Psoas muscle (tissue), 8 donors: ENCODE results near the gene PAPOLG. TPM values are rescaled to one million over a fixed set of nuclear protein-coding genes. Genes with fewer than 3 reads are reported as not detected.
"Not testable (repeated sequence)": the region's sequence is repeated elsewhere in the genome, so short reads cannot be mapped to it uniquely, and the experiment has no call there.

Source experiments
- ATAC-seq, 4 donors: fragments of 200-7000 bp; cut with Tn5 transposase; one replicate each; pipeline ENCODE4 v1.9.1; 2020; ENCODE audit warnings: moderate library complexity in 3 of 4, mild to moderate bottlenecking in 2 of 4
- DNase-seq, 2 donors: peaks; one replicate each; pipeline ENCODE4 v3.0.0-alpha.2; 2020
- H3K27ac ChIP-seq: fragments of 200-600 bp; one replicate; pipeline ENCODE4 v1.8.0; 2022
- H3K27me3 ChIP-seq, 3 donors: fragments of 200-600 bp in 1 of 3; one replicate each; pipeline versions ENCODE4 v1.6.1 to v1.8.0; 2013 to 2022; ENCODE audit warnings: low read length in 2 of 3, mild to moderate bottlenecking in 2 of 3, moderate library complexity in 1 of 3; ENCODE audit not compliant: insufficient read depth in 3 of 3
- H3K36me3 ChIP-seq, 2 donors: fragments of 200-600 bp in 1 of 2; one replicate each; pipeline versions ENCODE4 v1.6.1 to v1.8.0; 2013 to 2022; ENCODE audit warnings: low read depth in 1 of 2, mild to moderate bottlenecking in 1 of 2, moderate library complexity in 1 of 2; ENCODE audit not compliant: insufficient read depth in 1 of 2
- H3K4me1 ChIP-seq: fragments of 200-600 bp; one replicate; pipeline ENCODE4 v1.8.0; 2022
- H3K4me3 ChIP-seq: fragments of 200-600 bp; one replicate; pipeline ENCODE4 v1.8.0; 2022; ENCODE audit warnings: mild to moderate bottlenecking
- H3K9me3 ChIP-seq: fragments of 200-600 bp; one replicate; pipeline ENCODE4 v1.8.0; 2022
- CTCF ChIP-seq: fragments of 200-600 bp; IDR thresholded peaks from one replicate; pipeline ENCODE4 v1.8.0; 2022; ENCODE audit warnings: antibody characterized with exemption
- WGBS, 3 donors: extraction: QIAGEN DNeasy Blood & Tissue Kit; methylation state at CpG; one replicate each; pipeline versions ENCODE4 v1.1.6 to v1.1.7; 2013; 5-methylcytosine and 5-hydroxymethylcytosine counted together
- intact Hi-C, 2 donors: fragments of 100-400 bp; cut with DNase I; formaldehyde crosslinking; loops; one replicate each; pipeline versions ENCODE4 v1.11.0 to v1.14.2; 2022
- polyA plus RNA-seq, 3 donors: library from polyadenylated mRNA; stranded (reverse); fragments of 200-250 nt; gene quantifications; one replicate each; pipeline ENCODE4 v1.2.3, GENCODE V29; 2013
- total RNA-seq, 4 donors: library from RNA; stranded (reverse); fragmentation: NEBNext Ultra II Directional in 2 of 4; extraction: Animal tissue kit (Norgen Biotek cat#: 25700) in 2 of 4; gene quantifications; one replicate each; pipeline versions ENCODE4 v1.2.1 to v1.2.4, GENCODE V29; 2021 to 2023
- donor health status: healthy with polysubstance abuse.
- donor health status: DM: no; HTN: no; CAD: no; lungs with moderate emphysema.
- donor health status: Bipolar disorder and iron deficiency.
- donor health status: healthy.
- donor health status: DM: yes; HTN: yes; CAD: no.
- donor health status: DM: no; HTN: no; CAD: no.
- donor health status: DM: no; HTN: no; CAD: no.
- donor health status: DM: yes; HTN: yes; CAD: no.

PAPOLG gene
- total and polyA plus RNA-seq, 7 donors = 3.1 to 9.9 (median 6.1) TPM

GRCh38 chr2:60808330-60808801 lies 52.3 kb downstream of the PAPOLG start:
- Histone ChIP-seq H3K4me3 (no peak overlapping the region), H3K36me3 (no peaks in the 10 kb centered on the region), H3K27me3 (no peaks in the 10 kb centered on the region), H3K27ac (no peak overlapping the region), H3K9me3 (no peaks in the 10 kb centered on the region), H3K4me1 (no peaks in the 10 kb centered on the region)
- intact Hi-C loops = no loop called here
- ATAC-seq = no peak
- DNase-seq = no peak
- 66 to 77% (median 72%) methylated on average over 16 of the region's 16 CpGs for WGBS, 3 donors
- no peak for TF ChIP-seq CTCF

GRCh38 chr2:60811491-60812375 lies 55.7 kb downstream of the PAPOLG start:
- no peaks in the 10 kb centered on the region for H3K4me1 ChIP-seq
- ATAC-seq (no peak), DNase-seq (no peak)
- no peak overlapping the region for H3K27ac ChIP-seq
- no peak for TF ChIP-seq CTCF
- H3K36me3 ChIP-seq = no peaks in the 10 kb centered on the region
- peaks cover 0 to 2% (median 0%) of the 10 kb centered on the region in 3 donors for H3K27me3 ChIP-seq
- WGBS, 3 donors = 76 to 81% (median 77%) methylated on average over 14 of the region's 14 CpGs
- no peak overlapping the region for H3K4me3 ChIP-seq
- intact Hi-C loops = no loop called here
- H3K9me3 ChIP-seq = no peaks in the 10 kb centered on the region

GRCh38 chr2:60817191-60817590 lies 61.1 kb downstream of the PAPOLG start:
- H3K27me3 ChIP-seq, ATAC-seq, H3K9me3 ChIP-seq, H3K27ac ChIP-seq, intact Hi-C loops, H3K36me3 ChIP-seq, H3K4me3 ChIP-seq, DNase-seq, H3K4me1 ChIP-seq: not testable (repeated sequence)
- 88 to 93% (median 91%) methylated on average over 9 of the region's 9 CpGs for WGBS, 3 donors

- ATAC-seq = no peak
- intact Hi-C loops = no loop called here
- no peak for TF ChIP-seq CTCF
- DNase-seq = no peak
- Histone ChIP-seq H3K27me3 (peaks cover 0 to 2% (median 0%) of the 10 kb centered on the region in 3 donors), H3K4me3 (no peak overlapping the region), H3K4me1 (no peaks in the 10 kb centered on the region), H3K9me3 (no peaks in the 10 kb centered on the region), H3K36me3 (no peaks in the 10 kb centered on the region), H3K27ac (no peak overlapping the region)
- WGBS, 3 donors = 62 to 66% (median 66%) methylated on average over 4 of the region's 4 CpGs
Measured at GRCh38 chr2:60818272-60818671, 62.2 kb downstream of the PAPOLG start.

- H3K4me1 ChIP-seq = no peaks in the 10 kb centered on the region
- H3K27ac ChIP-seq = no peak overlapping the region
- no peaks in the 10 kb centered on the region for H3K9me3 ChIP-seq
- 80 to 85% (median 83%) methylated on average over 15 of the region's 15 CpGs for WGBS, 3 donors
- intact Hi-C loops = no loop called here
- ATAC-seq = no peak
- no peak for TF ChIP-seq CTCF
- no peak for DNase-seq
- no peaks in the 10 kb centered on the region for H3K36me3 ChIP-seq
- peaks cover 0 to 2% (median 0%) of the 10 kb centered on the region in 3 donors for H3K27me3 ChIP-seq
- H3K4me3 ChIP-seq = no peak overlapping the region
Measured at GRCh38 chr2:60819155-60819862, 63.2 kb downstream of the PAPOLG start.
